ENCODE measurements around the gene SNX6.
"Not testable (repeated sequence)": the region's sequence is repeated elsewhere in the genome, so short reads cannot be mapped to it uniquely, and the experiment has no call there.

Gene SNX6

GRCh38 chr14:34634360-34634771 is 4.4 kb upstream of the SNX6 start:
- DNase-seq (ENCODE audit: low read depth in 2 of 2): not testable (repeated sequence)

GRCh38 chr14:34633742-34634141 is 3.8 kb upstream of the SNX6 start:
- no peak for DNase-seq (ENCODE audit: low read depth in 2 of 2)

- DNase-seq (ENCODE audit: low read depth in 2 of 2): no peak
These were observed 2.5 kb upstream of the SNX6 start for GRCh38 chr14:34632411-34632978.

GRCh38 chr14:34629344-34629656 is 648 bp downstream of the SNX6 start:
- no peak for DNase-seq (ENCODE audit: low read depth in 2 of 2)

GRCh38 chr14:34628681-34629135 is 1.2 kb downstream of the SNX6 start:
- no peak for DNase-seq (ENCODE audit: low read depth in 2 of 2)

GRCh38 chr14:34623506-34623905 is 6.4 kb downstream of the SNX6 start:
- DNase-seq (ENCODE audit: low read depth in 2 of 2): no peak

- DNase-seq (ENCODE audit: low read depth in 2 of 2): no peak
These were observed 9.1 kb downstream of the SNX6 start for GRCh38 chr14:34620839-34621238.

GRCh38 chr14:34620115-34620514 is 9.8 kb downstream of the SNX6 start:
- DNase-seq (ENCODE audit: low read depth in 2 of 2): no peak

- no peak for DNase-seq (ENCODE audit: low read depth in 2 of 2)
These were observed 10.5 kb downstream of the SNX6 start for GRCh38 chr14:34619471-34619870.

- DNase-seq (ENCODE audit: low read depth in 2 of 2): no peak
These were observed 13.6 kb downstream of the SNX6 start for GRCh38 chr14:34616360-34616759.

GRCh38 chr14:34615507-34615906 is 14.4 kb downstream of the SNX6 start:
- no peak for DNase-seq (ENCODE audit: low read depth in 2 of 2)

GRCh38 chr14:34614638-34615037 is 15.3 kb downstream of the SNX6 start:
- no peak for DNase-seq (ENCODE audit: low read depth in 2 of 2)

- DNase-seq (ENCODE audit: low read depth in 2 of 2): no peak
These were observed 19.8 kb downstream of the SNX6 start for GRCh38 chr14:34610101-34610500.

- DNase-seq (ENCODE audit: low read depth in 2 of 2): no peak
These were observed 24.5 kb downstream of the SNX6 start for GRCh38 chr14:34605461-34605860.

GRCh38 chr14:34604995-34605394 is 25.0 kb downstream of the SNX6 start:
- DNase-seq (ENCODE audit: low read depth in 2 of 2): no peak

GRCh38 chr14:34596891-34597290 is 33.1 kb downstream of the SNX6 start:
- DNase-seq (ENCODE audit: low read depth in 2 of 2): no peak

GRCh38 chr14:34593740-34594375 is 36.1 kb downstream of the SNX6 start:
- peak; percentile 20 to 26 for DNase-seq (ENCODE audit: low read depth in 2 of 2)

- DNase-seq (ENCODE audit: low read depth in 2 of 2): no peak
These were observed 37.3 kb downstream of the SNX6 start for GRCh38 chr14:34592623-34593022.

- no peak for DNase-seq (ENCODE audit: low read depth in 2 of 2)
These were observed 46.4 kb downstream of the SNX6 start for GRCh38 chr14:34583525-34583924.

GRCh38 chr14:34582117-34582680 is 47.7 kb downstream of the SNX6 start:
- DNase-seq (ENCODE audit: low read depth in 2 of 2): no peak

- no peak for DNase-seq (ENCODE audit: low read depth in 2 of 2)
These were observed 49.6 kb downstream of the SNX6 start for GRCh38 chr14:34580381-34580780.

GRCh38 chr14:34571771-34572170 is 58.2 kb downstream of the SNX6 start:
- DNase-seq (ENCODE audit: low read depth in 2 of 2): no peak

GRCh38 chr14:34569750-34570149 is 60.2 kb downstream of the SNX6 start:
- peak; percentile 43 to 44 for DNase-seq (ENCODE audit: low read depth in 2 of 2)

GRCh38 chr14:34568803-34569202 is 61.1 kb downstream of the SNX6 start:
- no peak for DNase-seq (ENCODE audit: low read depth in 2 of 2)

Measured in fibroblast of skin of left biceps (primary cell).